ENCODE results near the gene GALR3. TPM values are rescaled to one million over a fixed set of nuclear protein-coding genes. Genes with fewer than 3 reads are reported as not detected.

GALR3 gene
- total RNA-seq, 4 donors from 2014 or later, result not detected

GRCh38 chr22:37811867-37812266 lies 11.3 kb upstream of the GALR3 start:
- WGBS, 2 donors, result 93 to 94% methylated on average over 2 of the region's 2 CpGs
- intact Hi-C loops (cut with DNase I; ENCODE audit: low total_unique reads), result loop anchor here (10.0 kb wide), 1 partner anchor 123 kb away; no protein-coding TSS in a partner anchor
- no peak for DNase-seq (ENCODE audit: low spot score in 2 of 2)
- H3K4me3 ChIP-seq (ENCODE audit: low read depth, poor library complexity, severe bottlenecking), result no peak overlapping the region
- TF ChIP-seq POLR2A (IDR thresholded peaks at IDR 0.05), result no peak
- TF ChIP-seq CTCF (IDR thresholded peaks at IDR 0.05), result no peak

GRCh38 chr22:37812869-37813678 lies 10.1 kb upstream of the GALR3 start:
- DNase-seq (ENCODE audit: low spot score in 2 of 2), result no peak
- 87 to 90% methylated on average over 22 to 27 of the region's 27 CpGs for WGBS, 2 donors
- TF ChIP-seq POLR2A (IDR thresholded peaks at IDR 0.05) (no peak), CTCF (IDR thresholded peaks at IDR 0.05) (no peak)
- intact Hi-C loops (cut with DNase I; ENCODE audit: low total_unique reads), result loop anchor here (10.0 kb wide), 1 partner anchor 122 kb away; no protein-coding TSS in a partner anchor
- H3K4me3 ChIP-seq (ENCODE audit: low read depth, poor library complexity, severe bottlenecking), result no peak overlapping the region

GRCh38 chr22:37815593-37815992 lies 7.6 kb upstream of the GALR3 start:
- intact Hi-C loops (cut with DNase I; ENCODE audit: low total_unique reads), result loop anchor here (5.0 to 10.0 kb wide), 3 partner anchors 47 to 152 kb away; no protein-coding TSS in a partner anchor
- no peak for DNase-seq (ENCODE audit: low spot score in 2 of 2)
- H3K4me3 ChIP-seq (ENCODE audit: low read depth, poor library complexity, severe bottlenecking), result no peak overlapping the region
- 87 to 89% methylated on average over 12 of the region's 12 CpGs for WGBS, 2 donors
- TF ChIP-seq POLR2A (IDR thresholded peaks at IDR 0.05), result no peak
- TF ChIP-seq CTCF (IDR thresholded peaks at IDR 0.05), result no peak

GRCh38 chr22:37816543-37817180 lies 6.5 kb upstream of the GALR3 start:
- DNase-seq (ENCODE audit: low spot score in 2 of 2), result no peak
- TF ChIP-seq CTCF (IDR thresholded peaks at IDR 0.05) (no peak), POLR2A (IDR thresholded peaks at IDR 0.05) (no peak)
- intact Hi-C loops (cut with DNase I; ENCODE audit: low total_unique reads), result loop anchor here (5.0 to 10.0 kb wide), 3 partner anchors 46 to 151 kb away; no protein-coding TSS in a partner anchor
- H3K4me3 ChIP-seq (ENCODE audit: low read depth, poor library complexity, severe bottlenecking), result no peak overlapping the region
- 91 to 95% methylated on average over 23 of the region's 23 CpGs for WGBS, 2 donors

DNA sequence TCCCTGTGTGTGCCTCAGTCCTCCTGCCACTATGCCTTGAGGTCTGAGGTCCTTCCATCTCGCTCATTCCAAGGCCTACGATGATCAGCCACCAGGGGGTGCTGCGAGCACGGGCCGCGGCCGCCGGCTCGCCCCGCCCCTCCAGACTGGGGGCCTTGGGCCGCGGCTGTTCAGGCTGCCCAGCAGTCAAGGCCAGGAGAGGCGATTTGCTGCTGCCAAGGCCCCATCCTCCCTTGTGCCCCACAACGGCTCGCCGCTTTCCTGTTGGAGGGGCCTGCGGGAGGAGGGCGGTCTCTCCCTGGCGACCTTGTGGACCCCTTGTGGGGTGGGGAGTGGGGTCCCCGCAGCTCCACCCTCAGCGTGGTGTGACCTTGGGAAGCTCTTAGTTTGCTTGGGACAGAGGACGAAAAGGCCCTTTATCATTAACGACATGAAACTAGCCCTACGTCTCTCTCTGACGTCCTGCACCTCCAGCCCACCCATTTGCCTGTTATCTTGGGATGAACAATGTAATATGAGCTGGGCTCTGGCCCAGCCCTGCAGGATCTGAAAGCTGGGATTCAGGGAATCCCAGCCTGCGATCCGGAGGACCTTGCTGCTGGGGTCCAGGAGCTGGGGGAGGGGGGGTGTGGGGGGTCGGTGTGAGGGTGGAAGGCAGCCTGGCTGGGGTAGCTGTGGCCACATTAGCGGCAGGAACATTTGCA lies 5.3 kb upstream of the GALR3 start:
- peak; percentile 59 to 96 for DNase-seq (ENCODE audit: low spot score in 2 of 2)
- TF ChIP-seq CTCF (IDR thresholded peaks at IDR 0.05) (peak in 2 of 3 donors; percentile 66 to 86), POLR2A (IDR thresholded peaks at IDR 0.05) (no peak)
- no peak overlapping the region for H3K4me3 ChIP-seq (ENCODE audit: low read depth, poor library complexity, severe bottlenecking)
- 5% methylated on average over 18 to 28 of the region's 29 CpGs for WGBS, 2 donors
- intact Hi-C loops (cut with DNase I; ENCODE audit: low total_unique reads), result loop anchor here (5.0 to 10.0 kb wide), 3 partner anchors 44 to 149 kb away; no protein-coding TSS in a partner anchor
